Cardiac fibroblast (primary cell): ENCODE measurements around the gene YIF1B.
"Not testable (repeated sequence)": the region's sequence is repeated elsewhere in the genome, so short reads cannot be mapped to it uniquely, and the experiment has no call there.

ENCODE experiments used
- DNase-seq, 2 donors: peaks; one replicate each; pipeline versions ENCODE4 v3.0.0 to v3.0.0-alpha.2; 2010; ENCODE audit warnings: low read depth in 2 of 2
- H3K4me3 ChIP-seq, 2 donors: replicated peaks in 1 of 2; 1 replicate in 1 of 2; 2 replicates in 1 of 2; pipeline ENCODE4 v1.5.1; 2011; ENCODE audit warnings: low read depth in 2 of 2, low read length in 2 of 2, mild to moderate bottlenecking in 2 of 2, moderate library complexity in 1 of 2
- CTCF ChIP-seq: IDR thresholded peaks from one replicate; pipeline ENCODE4 v1.5.1; 2011; ENCODE audit warnings: low read depth, mild to moderate bottlenecking, low read length, inconsistent platforms

The YIF1B gene

GRCh38 chr19:38346837-38347236 lies 31.1 kb upstream of the YIF1B start:
- no peak for TF ChIP-seq CTCF
- DNase-seq: no peak
- no peak overlapping the region for H3K4me3 ChIP-seq

- H3K4me3 ChIP-seq: no peak overlapping the region
- TF ChIP-seq CTCF: no peak
- DNase-seq: no peak
These were observed 25.2 kb upstream of the YIF1B start for GRCh38 chr19:38340927-38341326.

- not testable (repeated sequence) for H3K4me3 ChIP-seq
- peak in 1 of 2 donors; percentile 22 for DNase-seq
These were observed 23.3 kb upstream of the YIF1B start for GRCh38 chr19:38339011-38339410.

GRCh38 chr19:38337360-38337653 lies 21.6 kb upstream of the YIF1B start:
- DNase-seq: no peak
- no peak for TF ChIP-seq CTCF
- peak overlapping the region; percentile 32 to 89 for H3K4me3 ChIP-seq

GRCh38 chr19:38336638-38337359 lies 21.1 kb upstream of the YIF1B start:
- TF ChIP-seq CTCF: no peak
- H3K4me3 ChIP-seq: peak overlapping the region; percentile 80 to 89
- DNase-seq: peak; percentile 92

GRCh38 chr19:38335949-38336637 lies 20.3 kb upstream of the YIF1B start:
- TF ChIP-seq CTCF: no peak
- H3K4me3 ChIP-seq: peak overlapping the region; percentile 80 to 89
- DNase-seq: peak; percentile 95 to 97

- no peak for TF ChIP-seq CTCF
- H3K4me3 ChIP-seq: no peak overlapping the region
- peak in 1 of 2 donors; percentile 19 for DNase-seq
These were observed 17.5 kb upstream of the YIF1B start for GRCh38 chr19:38333245-38333644.
